HG02798 (cell line): ENCODE measurements around the gene TAF1D.
"Not testable (repeated sequence)": the region's sequence is repeated elsewhere in the genome, so short reads cannot be mapped to it uniquely, and the experiment has no call there.

ENCODE experiments used
- ATAC-seq: cut with Tn5 transposase; IDR thresholded peaks from one replicate; pipeline ENCODE4 v1.9.1; 2021; ENCODE audit warnings: mild to moderate bottlenecking; ENCODE audit not compliant: unreplicated experiment, poor library complexity

TAF1D gene, protein sequence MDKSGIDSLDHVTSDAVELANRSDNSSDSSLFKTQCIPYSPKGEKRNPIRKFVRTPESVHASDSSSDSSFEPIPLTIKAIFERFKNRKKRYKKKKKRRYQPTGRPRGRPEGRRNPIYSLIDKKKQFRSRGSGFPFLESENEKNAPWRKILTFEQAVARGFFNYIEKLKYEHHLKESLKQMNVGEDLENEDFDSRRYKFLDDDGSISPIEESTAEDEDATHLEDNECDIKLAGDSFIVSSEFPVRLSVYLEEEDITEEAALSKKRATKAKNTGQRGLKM

DNA sequence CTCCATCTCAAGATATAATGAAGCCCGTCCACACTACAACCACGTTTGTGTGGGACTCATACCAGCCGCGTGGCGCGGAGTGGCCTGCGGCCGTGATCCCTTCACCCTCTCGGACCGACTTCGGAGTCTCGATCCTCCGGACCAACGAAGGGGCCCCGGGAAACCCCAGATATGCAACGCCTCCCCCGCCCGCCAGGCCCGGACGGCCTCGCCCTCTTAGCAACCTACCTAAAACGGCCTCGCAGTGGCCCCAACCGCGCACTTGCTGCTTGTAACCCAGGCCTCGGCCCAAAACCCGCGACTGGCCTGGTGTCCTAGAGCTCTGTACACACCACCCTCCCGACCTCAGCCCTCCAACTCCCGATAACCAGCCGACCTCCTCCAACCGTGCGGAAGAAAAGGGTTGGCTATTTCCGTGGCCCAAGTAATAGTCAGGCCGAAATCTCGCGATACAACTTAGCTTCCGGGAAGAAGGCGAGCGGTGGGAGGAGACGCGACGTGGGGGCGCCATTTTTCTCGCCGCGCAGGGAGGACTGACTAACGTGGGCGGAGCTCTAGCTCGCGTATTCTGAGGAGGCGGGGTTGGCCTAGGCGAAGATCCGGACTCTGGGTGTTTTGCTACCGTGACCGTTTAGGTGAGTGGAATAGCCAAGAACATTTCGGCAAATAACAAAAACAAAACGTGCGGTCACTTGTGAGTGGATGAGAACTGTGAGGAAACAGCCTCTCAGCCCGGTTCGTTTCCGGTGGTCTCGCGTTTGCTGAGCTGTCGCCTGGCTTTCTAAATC, at the start of gene TAF1D, which contains the start of gene C11orf54:
Gene TAF1D (minus strand): TSS at position 402 of the 788 bp plus-strand sequence. CDS start 2,191 bp downstream, outside the sequence.
Gene C11orf54 (plus strand): TSS at position 579 of the 788 bp plus-strand sequence. CDS start 5,722 bp downstream, outside the sequence.
- peak; percentile 89 for ATAC-seq

DNA sequence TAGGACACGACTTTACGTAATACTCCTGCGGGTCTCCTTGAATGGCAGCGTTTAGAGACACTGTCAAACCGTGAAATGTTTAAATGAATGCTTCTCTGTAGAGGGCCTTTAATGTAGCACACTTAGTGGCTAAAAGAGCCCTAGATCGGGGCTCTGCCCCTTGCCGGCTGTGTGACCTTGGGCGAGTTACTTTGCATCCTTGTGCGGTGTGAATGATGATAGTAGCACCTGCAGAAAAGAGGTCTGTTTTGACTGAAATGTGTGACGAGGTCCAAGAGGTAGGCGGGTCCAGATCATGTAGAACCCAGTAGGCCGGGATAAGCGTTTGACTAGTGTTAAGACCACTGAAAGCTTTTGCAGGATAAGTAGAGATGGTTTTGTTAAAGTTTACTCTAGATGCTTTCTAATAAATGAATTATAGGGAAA, 43.7 kb upstream of the TAF1D start:
- ATAC-seq, result peak; percentile 44

DNA sequence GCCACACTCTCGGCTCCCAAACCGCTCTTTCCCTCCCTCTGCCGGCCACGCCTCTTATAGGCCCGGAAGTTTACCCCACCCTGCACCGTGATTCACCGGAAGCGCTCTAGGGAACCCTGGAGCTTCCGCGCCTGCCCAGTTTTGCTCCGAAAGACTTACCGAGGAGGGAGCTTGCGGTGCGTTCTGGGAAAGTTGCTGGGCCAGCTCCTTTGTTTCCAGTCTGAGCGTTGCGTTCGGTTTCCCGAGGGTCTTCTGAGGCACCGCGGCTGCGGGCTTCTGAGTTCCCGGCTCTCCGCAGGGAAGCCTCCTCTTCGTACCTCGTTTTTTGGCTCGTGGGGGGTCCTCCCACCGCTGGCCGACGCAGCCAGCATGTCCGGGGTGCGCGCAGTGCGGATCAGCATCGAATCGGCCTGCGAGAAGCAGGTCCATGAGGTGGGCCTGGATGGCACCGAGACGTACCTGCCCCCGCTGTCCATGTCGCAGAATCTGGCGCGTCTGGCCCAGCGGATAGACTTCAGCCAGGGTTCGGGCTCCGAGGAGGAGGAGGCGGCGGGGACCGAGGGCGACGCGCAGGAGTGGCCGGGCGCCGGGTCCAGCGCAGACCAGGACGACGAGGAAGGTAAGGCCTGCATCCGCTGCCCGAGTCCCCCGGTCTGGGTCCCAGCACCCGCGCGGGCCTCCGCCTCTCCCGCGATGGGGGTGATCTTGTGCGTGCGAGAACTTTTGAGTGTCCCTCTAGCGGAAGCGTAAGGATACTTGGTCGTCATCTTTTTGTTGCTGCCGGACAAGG, 43.0 kb upstream of the TAF1D start, which contains the start of gene MED17:
Gene MED17 (plus strand): TSS at position 138 of the 790 bp plus-strand sequence. CDS start 232 bp downstream, at position 370.
- peak; percentile 97 for ATAC-seq

DNA sequence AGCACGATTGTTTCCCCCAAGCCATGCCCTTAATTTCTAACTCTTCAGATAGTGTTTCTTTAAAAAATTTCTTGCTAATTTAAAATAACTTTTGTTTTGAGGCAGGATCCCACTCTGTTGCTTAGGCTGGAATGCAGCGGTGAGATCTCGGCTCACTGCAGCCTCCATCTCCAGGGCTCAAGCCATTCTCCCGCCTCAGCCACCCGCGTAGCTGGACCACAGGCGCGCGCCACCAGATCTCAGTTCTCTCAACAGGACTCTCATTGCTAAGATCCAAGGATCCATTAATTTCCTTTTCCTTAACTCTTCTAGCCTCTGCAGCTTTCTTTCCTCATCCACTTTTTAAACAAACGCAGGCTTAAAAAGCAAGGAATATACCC, 42.5 kb upstream of the TAF1D start:
- peak; percentile 55 for ATAC-seq

DNA sequence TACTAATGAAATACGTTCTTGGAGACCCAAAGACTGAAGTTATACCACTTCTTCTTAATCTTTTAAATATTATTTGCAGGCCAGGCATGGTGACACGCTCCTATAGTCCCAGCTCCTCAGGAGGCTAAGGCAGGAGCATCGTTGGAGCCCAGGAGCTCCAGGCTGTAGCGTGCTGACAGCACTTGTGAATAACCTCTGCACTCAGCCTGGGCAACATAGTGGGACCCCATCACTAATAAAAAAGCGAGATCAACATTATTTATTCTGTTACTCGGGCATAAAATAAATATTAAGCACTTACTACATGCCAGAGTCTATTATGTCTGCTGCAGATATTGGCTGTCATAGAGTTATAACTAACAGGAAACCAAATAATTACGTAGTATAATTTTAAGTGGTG, 42.1 kb upstream of the TAF1D start:
- no peak for ATAC-seq

DNA sequence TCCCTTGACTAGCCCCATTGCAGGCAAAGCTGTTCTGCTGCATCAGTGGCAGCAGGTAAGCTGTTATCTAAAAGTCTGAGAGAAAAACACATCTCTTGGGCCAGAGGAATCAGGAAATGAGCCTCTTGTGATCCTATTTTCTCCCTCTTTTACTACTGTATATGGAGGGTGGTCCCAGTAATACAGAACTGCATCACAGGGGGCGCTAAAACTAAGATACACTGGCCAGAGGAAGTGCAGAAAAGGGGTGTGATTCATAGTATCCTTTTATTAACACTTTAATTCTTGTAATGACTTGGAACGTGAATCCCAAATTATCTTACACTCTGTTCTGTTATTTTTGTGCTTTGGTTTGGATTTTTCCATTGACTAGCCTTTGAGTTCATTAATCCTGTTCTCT, 34.0 kb upstream of the TAF1D start:
- no peak for ATAC-seq

DNA sequence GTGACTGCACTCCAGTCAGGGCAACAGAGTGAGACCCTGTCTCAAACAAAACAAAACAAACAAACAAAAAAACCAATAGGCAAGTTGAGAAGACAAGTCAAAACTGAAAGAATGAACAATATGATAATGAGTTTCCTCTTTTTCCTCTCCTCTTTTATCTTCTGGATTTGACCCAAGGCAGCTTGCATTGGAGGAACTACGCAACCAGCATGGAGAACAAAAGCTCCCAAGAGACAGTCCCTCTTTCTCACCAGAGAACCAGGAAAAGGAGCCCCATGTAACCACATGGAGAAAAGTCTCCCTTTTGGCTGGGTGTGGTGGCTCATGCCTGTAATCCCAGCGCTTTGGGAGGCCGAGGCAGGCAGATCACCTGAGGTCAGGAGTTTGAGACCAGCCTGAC, 33.3 kb upstream of the TAF1D start:
- ATAC-seq, result not testable (repeated sequence)

DNA sequence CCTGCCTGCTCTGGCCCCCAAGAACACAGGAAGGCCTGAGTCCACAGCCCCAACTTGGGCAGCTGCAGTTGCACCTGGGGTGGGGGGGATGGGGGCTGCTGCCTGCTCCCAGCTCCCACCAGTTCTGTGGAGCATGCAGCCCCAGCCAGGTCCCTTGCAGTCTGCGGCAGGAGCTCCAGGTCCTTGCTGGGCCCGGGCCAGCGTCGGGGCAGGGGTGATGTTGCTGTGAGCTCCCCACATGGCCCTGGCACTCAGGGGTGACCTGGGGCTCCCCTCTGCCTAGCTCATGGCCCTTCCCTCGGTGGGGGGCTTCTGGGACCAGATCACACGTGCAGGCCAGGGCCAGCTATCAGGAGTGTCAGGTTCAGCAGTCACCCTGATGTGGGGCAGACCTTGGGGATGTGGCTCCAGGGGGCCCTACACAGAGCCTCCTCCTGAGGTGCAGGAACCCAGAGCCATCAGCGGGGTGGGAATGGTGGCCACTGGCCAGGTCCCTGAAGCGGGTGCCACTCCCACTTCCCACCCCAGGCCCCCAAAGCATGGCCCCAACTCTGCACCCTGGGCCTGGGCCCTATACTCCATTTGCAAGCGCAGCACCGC, 32.4 kb upstream of the TAF1D start:
- ATAC-seq, result no peak

DNA sequence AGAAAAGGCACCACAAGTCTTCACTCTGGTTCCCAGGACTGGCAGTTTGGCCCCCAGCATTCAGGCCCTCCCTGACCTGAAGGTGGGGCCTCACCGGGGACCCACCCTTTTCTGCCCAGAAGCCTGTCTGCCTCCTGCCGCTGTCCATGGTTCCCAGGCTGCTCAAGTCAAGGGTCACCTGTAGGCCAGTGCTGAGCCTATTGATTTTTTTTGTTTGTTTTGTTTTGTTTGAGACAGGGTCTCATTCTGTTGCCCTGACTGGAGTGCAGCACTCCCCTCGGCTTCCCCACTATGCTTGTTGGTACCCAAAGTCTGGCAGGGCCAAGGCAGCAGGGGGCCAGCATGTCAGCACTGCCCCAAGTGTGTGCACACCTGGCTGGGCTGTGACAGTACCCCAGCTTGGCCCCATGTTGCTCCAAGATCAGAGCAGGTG, 31.8 kb upstream of the TAF1D start:
- no peak for ATAC-seq

DNA sequence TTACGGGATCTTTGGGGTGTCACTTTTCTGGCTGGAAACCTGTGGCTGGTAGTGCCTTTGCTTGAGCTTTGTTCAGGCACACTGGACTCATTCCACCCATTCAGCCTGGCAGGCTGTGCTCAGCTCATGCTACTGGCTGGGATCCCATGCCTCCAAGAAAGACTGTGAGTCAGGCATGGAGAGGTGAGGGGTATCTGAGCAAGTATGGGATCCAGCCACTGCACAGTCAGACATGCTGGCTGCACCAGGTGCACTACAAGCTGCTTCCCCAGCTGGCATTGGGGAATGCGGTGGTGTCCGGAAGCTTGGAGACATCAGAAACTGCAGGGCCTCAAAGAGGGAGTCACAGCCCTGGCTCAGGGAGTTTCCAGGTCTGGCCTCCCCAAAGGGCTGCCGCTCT, 30.8 kb upstream of the TAF1D start:
- no peak for ATAC-seq

DNA sequence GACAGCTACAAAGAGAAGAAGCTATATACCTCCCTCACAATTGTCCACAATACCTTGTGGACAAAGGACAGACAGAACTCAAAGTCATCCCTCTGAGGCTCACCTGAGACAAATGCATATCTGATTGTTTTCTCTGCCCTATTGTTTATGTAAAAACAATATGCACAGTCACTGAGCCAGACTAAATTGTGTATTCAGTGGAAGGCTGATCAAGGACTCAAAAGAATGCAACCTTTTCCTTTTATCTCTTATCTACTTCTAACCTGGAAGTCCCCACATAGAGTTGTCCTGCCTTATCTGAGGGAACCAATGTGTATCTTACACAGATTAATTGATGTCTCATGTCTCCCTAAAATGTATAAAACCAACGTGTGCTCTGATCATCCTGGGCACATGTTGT, 28.9 kb upstream of the TAF1D start:
- ATAC-seq, result no peak

DNA sequence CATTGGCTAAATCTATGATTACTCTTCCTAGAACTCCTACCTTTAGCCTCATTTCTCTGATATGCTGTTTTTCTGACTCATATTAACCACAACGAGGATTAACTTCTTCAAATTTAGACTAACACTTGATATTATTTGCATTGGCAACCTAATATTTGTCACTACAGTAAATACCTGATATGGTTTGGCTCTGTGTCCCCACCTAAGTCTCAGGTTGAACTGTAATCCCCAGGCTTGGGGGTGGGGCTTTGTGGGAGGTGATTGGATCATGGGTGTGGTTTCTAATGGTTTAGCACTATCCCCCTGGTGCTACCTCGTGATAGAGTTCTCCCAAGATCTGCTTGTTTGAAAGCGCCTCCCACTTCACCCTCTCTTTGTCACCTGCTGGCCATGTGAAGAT, 25.7 kb upstream of the TAF1D start:
- no peak for ATAC-seq

DNA sequence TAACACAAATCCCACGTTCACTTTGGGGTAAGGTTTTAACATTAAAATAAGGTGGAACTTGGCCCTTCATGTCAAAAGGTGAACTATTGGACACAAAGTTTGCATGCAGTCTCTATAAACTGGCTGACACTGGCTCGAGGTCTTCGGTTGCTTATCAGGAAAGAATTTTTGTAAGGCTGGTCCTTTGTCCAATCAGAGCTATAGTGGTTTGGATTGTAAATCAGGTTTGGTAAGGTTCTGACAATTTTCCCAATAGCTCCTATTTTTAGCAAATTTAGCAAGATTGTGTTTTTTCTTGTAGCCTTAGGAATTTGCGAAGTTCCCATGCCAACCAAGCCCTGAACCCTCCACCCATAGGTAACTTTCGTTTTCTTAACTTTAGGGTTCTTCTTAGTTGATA, 25.2 kb upstream of the TAF1D start:
- ATAC-seq, result no peak

DNA sequence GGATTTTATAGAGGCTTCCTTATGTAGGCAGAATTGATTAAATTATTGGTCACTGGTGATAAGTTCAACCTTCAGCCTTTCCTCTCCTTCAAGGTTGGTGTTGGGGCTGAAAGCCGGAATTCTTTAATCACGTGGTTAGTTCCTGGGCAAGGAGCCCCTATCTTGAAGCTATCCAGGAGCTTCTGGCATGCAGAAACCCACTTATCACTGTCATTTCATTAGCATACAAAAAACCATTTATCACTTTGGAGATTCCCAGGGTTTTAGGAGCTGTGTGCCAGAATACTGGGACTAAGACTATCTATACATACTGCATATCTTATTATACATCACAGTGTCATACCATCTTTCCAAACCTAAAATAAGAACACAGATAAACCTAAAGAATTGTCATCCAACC, 24.3 kb upstream of the TAF1D start:
- no peak for ATAC-seq

DNA sequence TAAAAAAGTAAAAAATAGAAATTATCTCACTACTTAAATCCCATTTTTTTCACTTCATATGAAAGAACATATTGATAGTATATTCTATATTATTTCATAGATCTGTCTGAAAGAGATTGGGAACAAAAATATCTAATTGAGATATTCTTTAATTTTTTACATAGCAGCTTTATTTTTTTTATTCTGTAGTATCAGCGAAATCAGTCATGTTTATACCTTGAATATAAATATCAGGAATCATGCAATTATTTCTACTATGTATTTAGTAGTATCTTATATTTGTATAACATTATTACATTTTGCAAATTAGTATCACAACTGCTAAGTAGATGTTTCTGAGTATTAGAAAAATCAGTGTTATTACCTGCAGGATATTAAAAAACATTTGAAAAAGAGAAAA, 20.6 kb upstream of the TAF1D start:
- ATAC-seq, result no peak

DNA sequence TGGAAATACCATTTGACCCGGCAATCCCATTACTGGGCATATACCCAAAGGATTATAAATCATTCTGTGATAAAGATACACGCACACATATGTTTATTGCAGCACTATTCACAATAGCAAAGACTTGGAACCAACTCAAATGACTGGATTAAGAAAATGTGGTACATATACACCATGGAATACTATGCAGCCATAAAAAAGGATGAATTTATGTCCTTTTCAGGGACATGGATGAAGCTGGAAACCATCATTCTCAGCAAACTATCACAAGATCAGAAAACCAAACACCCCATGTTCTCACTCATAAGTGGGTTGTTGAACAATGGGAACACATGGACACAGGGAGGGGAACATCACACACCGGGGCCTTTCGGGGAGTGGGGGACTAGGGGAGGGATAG, 17.8 kb upstream of the TAF1D start:
- not testable (repeated sequence) for ATAC-seq

DNA sequence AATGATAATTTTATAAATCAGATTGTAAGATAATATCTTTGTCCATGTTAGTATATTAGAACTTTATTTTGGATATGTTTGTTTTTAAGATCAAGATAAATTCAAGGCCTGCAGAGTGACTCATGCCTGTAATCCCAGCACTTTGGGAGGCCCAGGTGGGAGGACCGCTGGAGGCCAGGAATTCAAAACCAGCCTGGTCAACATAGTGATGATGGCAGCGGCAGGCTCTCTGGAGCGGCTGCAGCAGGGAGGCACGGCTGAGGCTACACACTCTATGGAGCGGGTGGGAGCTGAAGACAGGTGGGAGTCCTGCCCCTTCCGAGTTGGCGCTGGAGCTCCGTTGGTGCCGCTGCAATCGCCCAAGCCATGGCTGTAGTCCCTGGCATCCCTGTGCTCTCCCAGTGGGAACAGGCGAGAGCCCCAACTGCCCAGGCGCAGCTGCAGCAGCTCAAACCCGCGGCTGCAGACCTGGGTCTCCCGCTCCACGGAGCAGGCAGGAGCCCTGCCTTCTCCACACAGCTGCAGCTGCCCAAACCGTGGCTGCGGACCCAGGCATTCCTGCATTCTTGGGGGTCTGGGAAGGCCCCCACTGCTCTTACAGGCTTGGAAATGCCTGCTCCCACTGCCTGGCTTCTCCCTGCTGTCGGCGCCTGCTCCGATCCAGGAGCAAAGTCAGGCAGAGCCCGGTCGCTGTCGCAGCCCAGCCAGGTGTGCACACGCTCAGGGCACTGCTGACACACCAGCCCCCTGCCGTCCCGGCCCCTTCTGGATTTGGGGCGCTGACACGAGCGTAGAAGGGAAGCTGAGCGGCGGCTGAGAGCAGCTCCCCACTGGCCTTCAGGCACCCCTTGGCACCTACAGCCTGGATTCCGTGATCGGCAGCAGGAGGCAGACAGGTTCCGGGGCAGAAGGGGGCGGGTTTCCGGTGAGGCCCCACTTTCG, 16.9 kb upstream of the TAF1D start:
- no peak for ATAC-seq

DNA sequence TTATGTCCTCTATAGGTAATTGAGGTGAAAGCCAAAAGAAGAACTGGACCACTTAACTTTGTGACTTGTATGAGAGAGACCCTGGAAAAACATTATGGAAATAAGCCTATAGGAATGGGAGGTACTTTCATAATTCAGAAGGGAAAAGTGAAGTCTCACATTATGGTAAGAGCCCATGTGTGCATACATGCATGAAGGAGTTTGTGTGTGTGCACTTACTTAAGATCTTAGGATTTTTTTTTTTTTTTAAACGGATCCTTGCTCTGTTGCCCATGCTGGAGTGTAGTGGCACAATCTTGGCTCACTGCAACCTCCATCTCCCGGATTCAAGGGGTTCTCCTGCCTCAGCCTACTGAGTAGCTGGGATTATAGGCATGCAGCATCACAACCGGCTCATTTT, 16.0 kb upstream of the TAF1D start:
- no peak for ATAC-seq

DNA sequence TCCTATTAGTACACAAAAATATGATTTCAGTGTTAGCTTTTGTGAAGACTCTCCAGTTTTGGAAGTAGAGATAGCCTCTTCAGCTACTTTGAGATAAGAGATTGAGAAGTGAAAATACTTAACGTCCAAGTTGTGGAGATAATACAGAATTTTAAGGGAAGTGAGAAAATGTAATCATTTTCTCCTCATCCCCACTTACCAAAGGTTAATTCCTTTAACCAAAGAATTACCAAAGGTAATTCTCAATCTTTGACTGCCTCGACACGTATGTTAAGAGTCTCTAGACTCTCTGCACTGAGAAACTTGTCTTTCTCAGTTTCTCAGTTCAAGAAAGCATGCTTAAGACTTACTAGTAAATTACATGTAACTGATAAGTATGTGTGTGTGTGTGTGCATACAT, 15.5 kb upstream of the TAF1D start:
- no peak for ATAC-seq
